GM12874 (cell line): ENCODE data around the gene TRAFD1.

ENCODE experiments used
- TF ChIP-seq, protein P1 (sequence below): IDR thresholded peaks from 2 replicates; pipeline ENCODE4 v1.5.1; 2011; ENCODE audit warnings: low read depth, mild to moderate bottlenecking, control low read depth, low read length, moderate library complexity; ENCODE audit not compliant: insufficient read depth

The TRAFD1 gene

DNA sequence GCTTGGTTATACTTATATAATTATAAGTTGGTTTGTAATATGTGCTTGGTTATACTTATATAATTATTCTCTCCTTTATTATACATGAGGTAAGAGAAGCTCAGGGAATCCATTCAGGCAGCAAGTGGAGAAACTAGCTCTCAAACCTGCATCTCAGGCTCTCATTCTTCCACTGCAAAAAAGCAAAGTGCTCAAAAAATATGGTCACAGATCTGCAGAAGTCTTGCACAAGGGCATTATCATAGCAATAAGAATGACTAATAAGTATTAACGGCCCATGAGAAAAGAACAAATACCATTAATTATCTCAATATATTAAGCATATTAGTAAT is 476 bp upstream of the TRAFD1 start:
- TF ChIP-seq, protein P1, sequence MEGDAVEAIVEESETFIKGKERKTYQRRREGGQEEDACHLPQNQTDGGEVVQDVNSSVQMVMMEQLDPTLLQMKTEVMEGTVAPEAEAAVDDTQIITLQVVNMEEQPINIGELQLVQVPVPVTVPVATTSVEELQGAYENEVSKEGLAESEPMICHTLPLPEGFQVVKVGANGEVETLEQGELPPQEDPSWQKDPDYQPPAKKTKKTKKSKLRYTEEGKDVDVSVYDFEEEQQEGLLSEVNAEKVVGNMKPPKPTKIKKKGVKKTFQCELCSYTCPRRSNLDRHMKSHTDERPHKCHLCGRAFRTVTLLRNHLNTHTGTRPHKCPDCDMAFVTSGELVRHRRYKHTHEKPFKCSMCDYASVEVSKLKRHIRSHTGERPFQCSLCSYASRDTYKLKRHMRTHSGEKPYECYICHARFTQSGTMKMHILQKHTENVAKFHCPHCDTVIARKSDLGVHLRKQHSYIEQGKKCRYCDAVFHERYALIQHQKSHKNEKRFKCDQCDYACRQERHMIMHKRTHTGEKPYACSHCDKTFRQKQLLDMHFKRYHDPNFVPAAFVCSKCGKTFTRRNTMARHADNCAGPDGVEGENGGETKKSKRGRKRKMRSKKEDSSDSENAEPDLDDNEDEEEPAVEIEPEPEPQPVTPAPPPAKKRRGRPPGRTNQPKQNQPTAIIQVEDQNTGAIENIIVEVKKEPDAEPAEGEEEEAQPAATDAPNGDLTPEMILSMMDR: no peak

DNA sequence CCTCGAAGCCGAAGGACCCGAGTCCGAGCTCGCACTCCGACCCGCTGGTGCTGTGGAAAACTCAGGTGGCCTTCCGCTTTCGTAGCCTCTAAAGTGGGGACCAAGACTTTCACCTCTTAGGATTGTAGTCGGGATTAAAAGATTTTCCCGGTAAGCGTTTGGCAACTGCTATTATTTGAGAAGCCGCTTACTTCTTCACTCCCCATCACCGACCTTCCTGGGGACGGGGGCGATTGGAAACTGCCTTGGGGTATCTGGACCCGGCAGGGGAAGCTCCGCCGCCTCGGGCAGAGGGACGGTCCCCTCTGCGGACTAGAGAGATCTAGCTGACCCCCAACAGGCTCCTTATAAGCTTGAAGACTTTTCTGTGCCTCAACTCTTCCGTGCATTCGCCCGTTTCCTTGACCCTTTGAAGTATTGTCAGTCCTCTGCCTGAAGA is 659 bp downstream of the TRAFD1 start:
- TF ChIP-seq, protein P1: no peak

DNA sequence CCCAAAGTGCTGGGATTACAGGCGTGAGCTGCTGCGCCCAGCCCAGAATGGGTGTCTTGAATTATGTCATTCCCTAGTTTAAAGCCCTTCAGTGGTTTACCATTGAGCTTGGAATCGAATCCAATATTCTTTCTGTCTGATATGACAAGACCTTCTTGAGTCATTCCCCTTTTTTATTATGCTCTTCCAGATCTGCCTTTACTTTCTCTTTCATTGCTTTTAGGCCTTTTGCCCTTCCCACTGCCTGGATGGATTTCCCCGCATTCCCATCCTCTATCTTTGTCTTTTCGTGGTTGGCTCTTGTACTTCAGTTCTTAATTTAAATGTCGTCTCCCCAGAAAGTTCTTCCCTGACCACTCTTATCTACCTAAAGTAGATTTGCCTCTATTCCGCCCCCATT is 1.6 kb downstream of the TRAFD1 start:
- TF ChIP-seq, protein P1: no peak

DNA sequence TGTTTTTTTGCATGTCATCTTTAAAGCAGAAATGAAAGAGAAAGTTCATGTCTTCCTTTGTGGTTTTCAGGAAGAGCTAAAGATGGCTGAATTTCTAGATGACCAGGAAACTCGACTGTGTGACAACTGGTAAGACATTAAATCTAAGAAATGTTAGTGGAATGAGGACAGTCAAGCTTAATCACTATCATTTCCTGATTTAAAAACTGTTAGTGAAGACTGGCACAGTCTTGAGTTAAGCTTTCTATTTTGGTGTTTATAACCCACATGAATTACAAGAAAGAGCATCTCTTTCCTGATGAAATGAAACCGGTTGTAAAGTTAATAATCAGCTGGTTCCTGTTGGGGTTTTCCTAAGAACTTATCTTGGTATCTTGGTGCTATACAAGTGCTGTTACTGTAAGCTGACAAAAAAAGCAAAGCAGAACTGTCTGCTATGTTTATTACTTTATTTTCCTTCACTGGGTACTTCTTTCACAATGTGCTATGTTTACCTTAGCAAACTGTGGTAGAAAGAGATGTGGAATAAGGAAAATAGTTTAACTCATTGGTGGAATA is 5.2 kb downstream of the TRAFD1 start:
- TF ChIP-seq, protein P1: no peak

DNA sequence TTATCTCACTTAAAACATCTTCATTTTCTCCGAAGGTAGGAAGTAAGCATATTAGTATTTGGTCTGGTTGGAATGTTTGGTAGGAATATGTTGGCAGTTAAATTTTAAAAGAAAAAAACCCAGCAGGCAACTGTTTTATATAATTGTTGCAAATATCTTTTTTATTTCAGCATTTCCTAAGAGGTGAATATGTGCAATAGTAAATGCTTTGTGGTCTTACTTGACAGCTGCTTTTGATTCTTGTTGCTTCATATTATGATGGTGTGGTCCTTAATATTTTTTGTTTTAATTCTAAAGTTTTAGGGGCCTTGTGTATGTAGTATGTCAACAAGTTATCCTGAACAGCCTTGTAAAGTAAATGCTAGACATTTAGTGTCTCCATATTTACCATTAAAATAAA is 6.3 kb downstream of the TRAFD1 start:
- TF ChIP-seq, protein P1: no peak

DNA sequence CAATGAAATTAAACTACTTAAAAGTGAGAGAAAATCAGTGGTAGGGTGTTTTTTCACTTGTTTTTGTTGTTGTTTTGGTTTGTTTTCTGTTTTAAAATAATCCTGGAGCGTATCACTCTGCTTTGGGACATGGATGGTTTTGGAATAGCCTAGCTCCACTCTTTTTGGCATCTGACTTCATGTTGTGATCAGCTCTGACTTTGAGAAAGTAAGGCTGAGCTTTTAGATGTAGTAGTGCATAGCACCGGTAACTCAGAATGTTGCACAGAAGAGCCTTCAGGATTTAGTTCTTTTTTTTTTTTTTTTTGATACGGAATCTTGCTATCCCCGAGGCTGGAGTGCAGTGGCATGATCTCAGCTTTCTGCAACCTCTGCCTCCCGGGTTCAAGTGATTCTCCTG is 8.1 kb downstream of the TRAFD1 start:
- TF ChIP-seq, protein P1: no peak

DNA sequence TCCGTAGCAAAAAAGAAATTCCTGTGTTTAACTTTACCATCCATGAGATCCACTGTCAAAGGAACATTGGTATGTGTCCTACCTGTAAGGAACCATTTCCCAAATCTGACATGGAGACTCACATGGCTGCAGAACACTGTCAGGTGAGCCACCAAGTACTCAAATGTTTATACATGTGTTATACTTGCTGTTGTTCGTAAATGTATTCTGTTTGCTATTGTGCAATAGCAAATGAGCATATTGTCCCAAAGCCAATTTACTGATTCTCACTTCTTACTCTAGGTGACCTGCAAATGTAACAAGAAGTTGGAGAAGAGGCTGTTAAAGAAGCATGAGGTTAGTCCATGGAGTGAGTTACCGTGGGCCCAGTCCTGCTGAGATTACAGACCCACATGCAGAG is 9.4 kb downstream of the TRAFD1 start:
- TF ChIP-seq, protein P1: no peak
